HG03558 (cell line): ENCODE results near the gene HMGN5.

Experiments used
- ATAC-seq: cut with Tn5 transposase; IDR thresholded peaks from one replicate; pipeline ENCODE4 v1.9.1; 2021; ENCODE audit warnings: moderate number of reproducible peaks; ENCODE audit not compliant: unreplicated experiment; ENCODE audit errors: extremely low read depth

The HMGN5 gene

DNA sequence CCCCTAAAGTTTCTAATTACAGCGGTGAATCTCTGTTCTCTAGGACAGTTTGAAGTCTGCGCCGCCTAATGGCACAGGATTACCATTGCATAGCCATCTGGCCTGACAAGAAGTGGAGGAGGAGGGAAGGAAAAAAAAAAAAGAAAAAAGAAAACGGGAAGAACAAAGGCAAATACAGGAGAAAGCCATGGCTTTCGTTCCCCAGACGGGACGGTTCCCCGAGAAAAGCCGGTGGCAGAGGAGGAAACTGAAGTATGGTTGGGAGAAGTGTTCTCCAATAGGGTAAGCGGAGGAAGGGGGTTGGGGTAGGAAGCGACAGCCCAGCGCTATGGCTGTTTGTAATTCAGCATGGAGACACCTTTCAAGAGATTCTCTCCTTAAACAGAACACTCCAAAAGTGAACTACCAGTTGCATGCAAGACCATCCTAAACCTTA lies 80.8 kb downstream of the HMGN5 start:
- ATAC-seq: peak; percentile 36

DNA sequence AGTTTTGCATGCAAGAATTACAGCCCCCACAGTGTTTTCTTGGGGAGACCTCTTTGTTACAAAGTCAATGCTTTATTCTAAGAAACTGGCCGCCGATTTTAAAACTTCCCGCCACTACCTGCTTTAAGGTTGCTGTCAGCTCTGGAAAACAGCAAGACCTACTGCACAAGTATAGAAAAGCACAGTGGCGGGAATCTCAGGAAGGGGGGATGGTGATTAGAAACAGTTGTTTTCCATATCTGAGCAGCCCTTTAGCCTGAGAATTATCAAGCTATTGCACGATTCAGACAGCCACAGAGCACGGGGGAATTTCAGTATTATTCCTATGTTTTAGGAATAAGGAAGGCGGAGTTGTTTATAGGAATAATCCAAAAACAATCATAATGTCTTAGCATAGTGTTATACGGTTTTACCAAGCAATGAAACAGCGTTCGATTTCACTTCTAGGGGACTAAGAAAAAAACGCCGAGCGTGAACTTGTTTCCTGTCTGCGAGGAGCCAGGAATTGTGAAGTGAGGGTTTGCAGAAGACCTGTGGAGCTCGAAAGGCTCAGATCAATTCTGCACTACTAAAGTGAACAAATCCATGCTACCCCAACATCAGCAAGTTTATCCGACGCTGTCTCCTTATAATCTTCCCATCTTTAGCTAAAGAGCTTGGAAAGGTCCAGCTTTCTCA lies 81.3 kb downstream of the HMGN5 start:
- peak; percentile 14 for ATAC-seq

DNA sequence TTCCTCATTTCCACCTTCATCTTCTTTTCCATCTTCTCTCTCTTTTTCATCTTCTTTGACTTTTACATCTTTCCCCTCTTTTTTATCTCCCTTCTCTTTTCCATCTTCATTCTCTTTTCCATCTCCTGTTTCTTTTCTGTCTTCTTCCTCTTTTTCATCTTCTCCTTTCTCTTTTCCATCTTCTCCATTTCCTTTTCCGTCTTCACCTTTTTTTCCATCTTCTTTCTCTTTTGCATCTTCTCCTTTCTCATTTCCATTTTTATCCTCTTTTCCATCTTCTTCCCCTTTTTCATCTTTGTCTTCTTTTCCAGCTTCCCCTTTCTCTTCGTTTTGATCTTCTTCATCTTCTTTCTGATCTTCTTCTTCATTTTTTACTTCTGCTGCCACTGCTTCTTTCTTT lies 87.0 kb downstream of the HMGN5 start:
- no peak for ATAC-seq

DNA sequence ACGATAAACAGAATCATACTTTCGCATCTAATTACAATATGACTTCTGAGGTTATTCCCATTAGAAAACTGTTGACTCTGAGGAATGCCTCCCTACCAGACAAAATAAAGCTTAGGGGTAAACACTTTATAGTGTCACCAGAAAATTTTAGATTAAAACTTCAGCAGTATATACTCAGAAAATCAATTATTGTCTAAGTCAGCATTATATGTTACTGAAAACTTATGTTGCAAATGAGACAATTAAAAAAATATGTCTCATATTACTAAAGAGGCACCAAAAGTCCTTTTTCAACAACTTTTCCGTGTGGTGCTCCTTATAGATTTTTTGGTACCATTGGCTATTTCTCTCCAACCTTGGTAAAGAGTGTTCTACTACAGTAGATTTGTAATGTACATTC lies 91.4 kb downstream of the HMGN5 start:
- ATAC-seq: no peak

DNA sequence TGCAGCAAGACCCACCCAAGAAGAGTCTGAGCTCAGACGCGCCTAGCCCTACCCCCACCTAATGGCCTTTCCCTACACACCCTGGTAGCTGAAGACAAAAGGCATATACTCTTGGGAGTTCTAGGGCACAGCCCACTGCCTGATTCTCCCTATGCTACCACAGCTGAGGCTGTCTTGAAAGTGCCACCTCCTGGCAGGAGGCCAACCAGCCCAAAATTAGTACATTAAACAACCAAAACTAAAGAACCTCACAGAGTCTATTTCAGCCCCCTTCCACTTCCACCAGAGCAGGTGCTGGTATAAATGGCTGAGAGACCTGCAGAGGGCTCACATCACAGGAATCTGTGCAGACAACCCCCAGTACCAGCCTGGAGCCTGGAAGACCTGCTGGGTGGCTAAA lies 119.1 kb downstream of the HMGN5 start:
- no peak for ATAC-seq
